Measurements from ENCODE around the gene GABRE. TPM values are rescaled to one million over a fixed set of nuclear protein-coding genes. Genes with fewer than 3 reads are reported as not detected.

The GABRE gene
- total and polyA plus RNA-seq, 10 of the 15 experiments (the other 5 are each of a cell fraction or from before 2014, with no cell fraction given), result 0.01 to 0.15 (median 0.10) TPM; not detected in 6

DNA sequence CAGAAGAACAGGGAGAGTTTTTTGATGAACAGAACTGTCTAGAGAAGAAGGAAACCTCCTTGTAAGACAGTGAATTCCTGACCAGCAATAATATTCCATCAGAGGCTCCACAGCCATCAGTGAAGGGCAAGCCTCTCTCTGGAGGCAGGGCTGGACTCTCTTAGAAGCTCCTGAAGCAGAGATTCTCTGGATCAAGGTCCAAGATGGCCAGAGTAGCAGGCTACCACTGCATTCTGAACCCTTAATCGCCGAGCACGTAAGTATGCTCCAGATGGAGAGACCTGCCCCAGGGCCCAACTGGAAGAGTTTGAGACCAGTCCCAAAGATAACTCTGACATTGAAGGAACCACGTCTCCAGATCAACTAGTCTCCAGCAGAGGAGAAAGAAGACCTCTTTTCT, 16.4 kb downstream of the GABRE start:
- 46% methylated on average over 4 of the region's 4 CpGs for WGBS (ENCODE audit: insufficient coverage, insufficient replicate concordance, low lambda C conversion rate, missing lambda C conversion rate)
- RAD21 ChIA-PET (ENCODE audit: unreplicated experiment), result no interaction called here

More for the DNA sequence above, 16.4 kb downstream of the GABRE start:
- H3K27ac ChIP-seq (ENCODE audit: control insufficient read depth, insufficient read depth), result no peak overlapping the region
- H3K27me3 ChIP-seq (replicated peaks in 1 of 2; ENCODE audit: control insufficient read depth in 2 of 2, insufficient read depth in 2 of 2, low read length in 1 of 2), result no peaks in the 10 kb centered on the region
- ChIA-PET SMC1A (ENCODE audit: uncharacterized antibody, unreplicated experiment) (no interaction called here), CTCF (no interaction called here), POLR2A (no interaction called here)
- no peak for ATAC-seq
- TF ChIP-seq CREM (IDR thresholded peaks at IDR 0.05; ENCODE audit: low read depth), result no peak
- no peak for TF ChIP-seq CBX5 (IDR thresholded peaks at IDR 0.05; ENCODE audit: low read depth)
- no peak for TF ChIP-seq BRCA1 (IDR thresholded peaks at IDR 0.05; ENCODE audit: low read depth, low read length)
- TF ChIP-seq, protein P1, sequence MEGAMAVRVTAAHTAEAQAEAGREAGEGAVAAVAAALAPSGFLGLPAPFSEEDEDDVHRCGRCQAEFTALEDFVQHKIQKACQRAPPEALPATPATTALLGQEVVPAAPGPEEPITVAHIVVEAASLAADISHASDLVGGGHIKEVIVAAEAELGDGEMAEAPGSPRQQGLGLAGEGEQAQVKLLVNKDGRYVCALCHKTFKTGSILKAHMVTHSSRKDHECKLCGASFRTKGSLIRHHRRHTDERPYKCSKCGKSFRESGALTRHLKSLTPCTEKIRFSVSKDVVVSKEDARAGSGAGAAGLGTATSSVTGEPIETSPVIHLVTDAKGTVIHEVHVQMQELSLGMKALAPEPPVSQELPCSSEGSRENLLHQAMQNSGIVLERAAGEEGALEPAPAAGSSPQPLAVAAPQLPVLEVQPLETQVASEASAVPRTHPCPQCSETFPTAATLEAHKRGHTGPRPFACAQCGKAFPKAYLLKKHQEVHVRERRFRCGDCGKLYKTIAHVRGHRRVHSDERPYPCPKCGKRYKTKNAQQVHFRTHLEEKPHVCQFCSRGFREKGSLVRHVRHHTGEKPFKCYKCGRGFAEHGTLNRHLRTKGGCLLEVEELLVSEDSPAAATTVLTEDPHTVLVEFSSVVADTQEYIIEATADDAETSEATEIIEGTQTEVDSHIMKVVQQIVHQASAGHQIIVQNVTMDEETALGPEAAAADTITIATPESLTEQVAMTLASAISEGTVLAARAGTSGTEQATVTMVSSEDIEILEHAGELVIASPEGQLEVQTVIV (IDR thresholded peaks at IDR 0.05; ENCODE audit: borderline replicate concordance, partially characterized antibody), result no peak
- TF ChIP-seq EP300 (IDR thresholded peaks at IDR 0.05; ENCODE audit: borderline replicate concordance in 1 of 2, control insufficient read depth in 1 of 2, low read depth in 2 of 2, low read length in 2 of 2), result no peak
- TF ChIP-seq IRF5 (IDR thresholded peaks at IDR 0.05; ENCODE audit: borderline replicate concordance), result no peak
- TF ChIP-seq E2F8 (IDR thresholded peaks at IDR 0.05; ENCODE audit: low read depth, partially characterized antibody), result no peak
- BruUV-seq (replicated peaks), result no TSS peak
- in situ Hi-C loops (cut with MboI), result no loop called here
- no peaks in the 10 kb centered on the region for H3K36me3 ChIP-seq (ENCODE audit: control insufficient read depth in 2 of 2, insufficient read depth in 2 of 2, low read length in 1 of 2)
- H3K4me3 ChIP-seq, result no peak overlapping the region
- no peak overlapping the region for H3K9ac ChIP-seq (ENCODE audit: control insufficient read depth, insufficient read depth, low read length)
- FAIRE-seq, result no peak
- intact Hi-C loops (cut with micrococcal nuclease; ENCODE audit: unreplicated experiment), result no loop called here
- H4K20me1 ChIP-seq (ENCODE audit: control insufficient read depth, insufficient read depth), result no peaks in the 10 kb centered on the region
- H3K9me3 ChIP-seq (replicated peaks; ENCODE audit: control insufficient read depth, insufficient read depth, low read length), result no peaks in the 10 kb centered on the region; the same call in 2 of the 3 replicates
- no peaks in the 10 kb centered on the region for H3K79me2 ChIP-seq (ENCODE audit: control insufficient read depth, insufficient read depth, low read length)
- DNase-seq (ENCODE audit: low read depth, low spot score), result no peak
- H3K4me1 ChIP-seq (ENCODE audit: control insufficient read depth, insufficient read depth, low read length), result no peaks in the 10 kb centered on the region
- H2AFZ ChIP-seq (ENCODE audit: control insufficient read depth, low read depth, low read length), result no peak overlapping the region
- H3K4me2 ChIP-seq (ENCODE audit: control insufficient read depth, insufficient read depth), result no peak overlapping the region
